A549 (cell line): ENCODE results near the gene CREB5.

Source experiments
- EP300 ChIP-seq, 2 experiments: fragments of >200 bp; sonication (Bioruptor Twin); formaldehyde crosslinking; IDR thresholded peaks; 2 replicates in 1 of 2; 3 replicates in 1 of 2; pipeline ENCODE4 v1.6.1; 2016 to 2017
- POLR2A ChIP-seq: IDR thresholded peaks from 2 replicates; pipeline ENCODE4 v1.6.1; 2012; ENCODE audit warnings: mild to moderate bottlenecking, low read length
- TF ChIP-seq, protein P1 (sequence below): IDR thresholded peaks from 2 replicates; pipeline ENCODE4 v1.6.1; 2012
- TF ChIP-seq, protein P2 (sequence below): fragments of >200 bp; sonication (Bioruptor Twin); formaldehyde crosslinking; IDR thresholded peaks from 3 replicates; pipeline ENCODE4 v1.5.1; 2016

DNA sequence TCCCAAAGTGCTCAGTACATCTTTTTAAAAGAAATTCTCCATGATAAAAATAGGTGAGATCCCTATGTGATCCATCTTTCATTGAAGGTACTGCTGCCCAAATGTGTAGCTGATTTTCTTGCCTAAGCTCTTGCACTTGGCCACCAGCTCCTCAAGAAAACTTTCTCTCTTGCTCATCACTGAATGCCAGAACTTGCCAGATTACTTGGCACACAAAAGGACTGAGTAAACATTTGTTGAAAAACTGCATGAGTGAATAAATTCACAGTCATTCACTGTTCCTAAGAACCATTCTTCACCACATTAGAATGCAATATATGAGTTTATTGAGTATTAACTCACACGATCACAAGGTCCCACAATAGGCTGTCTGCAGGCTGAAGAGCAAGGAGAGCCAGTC is 445.9 kb downstream of the CREB5 start:
- TF ChIP-seq, protein P1, sequence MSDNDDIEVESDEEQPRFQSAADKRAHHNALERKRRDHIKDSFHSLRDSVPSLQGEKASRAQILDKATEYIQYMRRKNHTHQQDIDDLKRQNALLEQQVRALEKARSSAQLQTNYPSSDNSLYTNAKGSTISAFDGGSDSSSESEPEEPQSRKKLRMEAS = no peak
- TF ChIP-seq, protein P2, sequence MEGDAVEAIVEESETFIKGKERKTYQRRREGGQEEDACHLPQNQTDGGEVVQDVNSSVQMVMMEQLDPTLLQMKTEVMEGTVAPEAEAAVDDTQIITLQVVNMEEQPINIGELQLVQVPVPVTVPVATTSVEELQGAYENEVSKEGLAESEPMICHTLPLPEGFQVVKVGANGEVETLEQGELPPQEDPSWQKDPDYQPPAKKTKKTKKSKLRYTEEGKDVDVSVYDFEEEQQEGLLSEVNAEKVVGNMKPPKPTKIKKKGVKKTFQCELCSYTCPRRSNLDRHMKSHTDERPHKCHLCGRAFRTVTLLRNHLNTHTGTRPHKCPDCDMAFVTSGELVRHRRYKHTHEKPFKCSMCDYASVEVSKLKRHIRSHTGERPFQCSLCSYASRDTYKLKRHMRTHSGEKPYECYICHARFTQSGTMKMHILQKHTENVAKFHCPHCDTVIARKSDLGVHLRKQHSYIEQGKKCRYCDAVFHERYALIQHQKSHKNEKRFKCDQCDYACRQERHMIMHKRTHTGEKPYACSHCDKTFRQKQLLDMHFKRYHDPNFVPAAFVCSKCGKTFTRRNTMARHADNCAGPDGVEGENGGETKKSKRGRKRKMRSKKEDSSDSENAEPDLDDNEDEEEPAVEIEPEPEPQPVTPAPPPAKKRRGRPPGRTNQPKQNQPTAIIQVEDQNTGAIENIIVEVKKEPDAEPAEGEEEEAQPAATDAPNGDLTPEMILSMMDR = no peak
- TF ChIP-seq EP300 (IDR thresholded peaks at IDR 0.05) (no peak), POLR2A (no peak)
